ENCODE data around the gene APOE. TPM values are rescaled to one million over a fixed set of nuclear protein-coding genes. Genes with fewer than 3 reads are reported as not detected.

APOE gene
- total and polyA plus RNA-seq, 2 of the 13 experiments (the other 11 are each of a cell fraction or from before 2014, with no cell fraction given): 1,328 to 1,470 TPM

DNA sequence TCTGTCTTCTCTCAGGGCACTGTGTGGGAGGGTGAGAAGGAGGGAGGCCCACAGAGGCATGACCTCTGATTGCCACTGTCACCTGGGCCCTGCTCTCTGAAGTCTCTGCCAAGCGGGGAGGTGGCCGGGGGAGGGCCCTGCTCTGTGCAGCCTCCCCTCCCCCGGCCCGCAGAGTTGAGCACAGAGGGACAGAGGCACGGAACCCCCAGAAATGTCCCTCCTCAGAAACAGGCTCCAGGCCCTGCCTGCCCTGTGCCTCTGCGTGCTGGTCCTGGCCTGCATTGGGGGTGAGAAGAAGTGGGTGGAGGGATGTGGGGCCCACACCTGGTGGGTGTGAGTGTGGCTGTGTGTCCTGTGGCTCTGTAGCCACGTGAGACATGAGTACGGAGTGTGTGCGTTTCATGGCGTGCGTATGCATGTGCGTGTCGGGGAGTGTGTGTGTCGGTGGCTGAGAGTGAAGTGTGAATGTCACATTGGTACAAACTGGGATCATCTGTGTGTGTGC, 36.5 kb downstream of the APOE start, which contains the start of gene APOC4:
Gene APOC4 (plus strand): TSS at position 171 of the 505 bp plus-strand sequence. CDS start 41 bp downstream, at position 212.
- Histone ChIP-seq H3K4me1 (ENCODE audit: insufficient read depth, low read length) (peaks cover 77% of the 10 kb centered on the region), H3K9ac (ENCODE audit: insufficient read depth, low read depth, low read length) (peak within 1 kb of the TSS; percentile 22; the same call in 1 of the 2 replicates), H3K27me3 (ENCODE audit: control insufficient read depth in 1 of 2, insufficient read depth in 2 of 2, low read length in 2 of 2) (no peaks in the 10 kb centered on the region; a peak in 1 of 5 replicates), H3K27ac (ENCODE audit: extremely low read length, insufficient read depth, low read length) (peak within 1 kb of the TSS; percentile 7), H2AFZ (ENCODE audit: low read length) (no peak within 1 kb of the TSS), H3K4me2 (ENCODE audit: low read depth, low read length) (no peak within 1 kb of the TSS), H3K9me3 (ENCODE audit: low read length) (no peaks in the 10 kb centered on the region), H3K79me2 (ENCODE audit: insufficient read depth, low read length) (peaks cover 13% of the 10 kb centered on the region), H4K20me1 (ENCODE audit: insufficient read depth, low read length) (no peaks in the 10 kb centered on the region), H3K4me3 (replicated peaks in 1 of 3; ENCODE audit: insufficient read depth in 1 of 3, low read depth in 2 of 3, low read length in 3 of 3) (no peak within 1 kb of the TSS), H3K36me3 (replicated peaks in 1 of 2; ENCODE audit: control insufficient read depth in 1 of 2, insufficient read depth in 2 of 2, low read length in 2 of 2) (no peaks in the 10 kb centered on the region)
- POLR2A ChIA-PET: no interaction called here
- CTCF ChIA-PET (ENCODE audit: low intra/inter-chr PET ratio, low total read pairs): interaction anchor here (0.8 kb wide), 1 partner anchor 31 kb away, joined by 4 read pairs; no protein-coding TSS in a partner anchor
- no TSS peak for BruUV-seq (replicated peaks)
- DNase-seq (ENCODE audit: low spot score) (no peak), ATAC-seq (no peak), FAIRE-seq (no peak)
- 90% methylated on average over 9 of the region's 14 CpGs for WGBS (ENCODE audit: low lambda C conversion rate)
- intact Hi-C loops (cut with micrococcal nuclease; ENCODE audit: unreplicated experiment) (no loop called here), in situ Hi-C loops (cut with HindIII; ENCODE audit: extremely low pct_ligation_motif_present, low pct_unique_long_range_greater_than_20kb) (no loop called here)
- TF ChIP-seq TCF7 (IDR thresholded peaks at IDR 0.05; ENCODE audit: low read depth): 0 out of 2 replicates have a peak, but pooled peaks have one; percentile 0
- 0 out of 2 replicates have a peak, but pooled peaks have one; percentile 39 for TF ChIP-seq ZNF281 (CRISPR knock-in tag; IDR thresholded peaks at IDR 0.05; ENCODE audit: borderline replicate concordance)
- TF ChIP-seq ZNF687 (CRISPR knock-in tag; IDR thresholded peaks at IDR 0.05): peak; percentile 44; the same call in 1 of the 2 replicates
- TF ChIP-seq ZNF44 (CRISPR knock-in tag; IDR thresholded peaks at IDR 0.05): no peak
- TF ChIP-seq, protein P1, sequence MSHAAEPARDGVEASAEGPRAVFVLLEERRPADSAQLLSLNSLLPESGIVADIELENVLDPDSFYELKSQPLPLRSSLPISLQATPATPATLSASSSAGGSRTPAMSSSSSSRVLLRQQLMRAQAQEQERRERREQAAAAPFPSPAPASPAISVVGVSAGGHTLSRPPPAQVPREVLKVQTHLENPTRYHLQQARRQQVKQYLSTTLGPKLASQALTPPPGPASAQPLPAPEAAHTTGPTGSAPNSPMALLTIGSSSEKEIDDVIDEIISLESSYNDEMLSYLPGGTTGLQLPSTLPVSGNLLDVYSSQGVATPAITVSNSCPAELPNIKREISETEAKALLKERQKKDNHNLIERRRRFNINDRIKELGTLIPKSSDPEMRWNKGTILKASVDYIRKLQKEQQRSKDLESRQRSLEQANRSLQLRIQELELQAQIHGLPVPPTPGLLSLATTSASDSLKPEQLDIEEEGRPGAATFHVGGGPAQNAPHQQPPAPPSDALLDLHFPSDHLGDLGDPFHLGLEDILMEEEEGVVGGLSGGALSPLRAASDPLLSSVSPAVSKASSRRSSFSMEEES (CRISPR knock-in tag; IDR thresholded peaks at IDR 0.05): no peak
- 0 out of 2 replicates have a peak, but pooled peaks have one; percentile 59 for TF ChIP-seq HNRNPL (IDR thresholded peaks at IDR 0.05; ENCODE audit: low read depth, low read length)
- TF ChIP-seq RARA (CRISPR knock-in tag; IDR thresholded peaks at IDR 0.05): peak; percentile 32; the same call in 1 of the 2 replicates
- TF ChIP-seq ZNF446 (CRISPR knock-in tag; IDR thresholded peaks at IDR 0.05): no peak
- no peak for TF ChIP-seq ZNF639 (CRISPR knock-in tag; conservative IDR thresholded peaks at IDR 0.05)
- no peak for TF ChIP-seq ELF3 (CRISPR knock-in tag; IDR thresholded peaks at IDR 0.05)
- peak; percentile 15; the same call in 1 of the 2 replicates for TF ChIP-seq ZMYM3 (CRISPR knock-in tag; IDR thresholded peaks at IDR 0.05)
- peak; percentile 33; the same call in 1 of the 2 replicates for TF ChIP-seq RXRA (CRISPR knock-in tag; IDR thresholded peaks at IDR 0.05)
- TF ChIP-seq ZBTB38 (CRISPR knock-in tag; IDR thresholded peaks at IDR 0.05): peak; percentile 84

Measured in HepG2 (cell line).